COR-L47 (cell line): ENCODE results near the gene MAP4.
"Not testable (repeated sequence)": the region's sequence is repeated elsewhere in the genome, so short reads cannot be mapped to it uniquely, and the experiment has no call there.

Source experiments
- DNase-seq: peaks from one replicate; lab custom pipeline; 2025; lab: John Stamatoyannopoulos, UW

The MAP4 gene, protein sequence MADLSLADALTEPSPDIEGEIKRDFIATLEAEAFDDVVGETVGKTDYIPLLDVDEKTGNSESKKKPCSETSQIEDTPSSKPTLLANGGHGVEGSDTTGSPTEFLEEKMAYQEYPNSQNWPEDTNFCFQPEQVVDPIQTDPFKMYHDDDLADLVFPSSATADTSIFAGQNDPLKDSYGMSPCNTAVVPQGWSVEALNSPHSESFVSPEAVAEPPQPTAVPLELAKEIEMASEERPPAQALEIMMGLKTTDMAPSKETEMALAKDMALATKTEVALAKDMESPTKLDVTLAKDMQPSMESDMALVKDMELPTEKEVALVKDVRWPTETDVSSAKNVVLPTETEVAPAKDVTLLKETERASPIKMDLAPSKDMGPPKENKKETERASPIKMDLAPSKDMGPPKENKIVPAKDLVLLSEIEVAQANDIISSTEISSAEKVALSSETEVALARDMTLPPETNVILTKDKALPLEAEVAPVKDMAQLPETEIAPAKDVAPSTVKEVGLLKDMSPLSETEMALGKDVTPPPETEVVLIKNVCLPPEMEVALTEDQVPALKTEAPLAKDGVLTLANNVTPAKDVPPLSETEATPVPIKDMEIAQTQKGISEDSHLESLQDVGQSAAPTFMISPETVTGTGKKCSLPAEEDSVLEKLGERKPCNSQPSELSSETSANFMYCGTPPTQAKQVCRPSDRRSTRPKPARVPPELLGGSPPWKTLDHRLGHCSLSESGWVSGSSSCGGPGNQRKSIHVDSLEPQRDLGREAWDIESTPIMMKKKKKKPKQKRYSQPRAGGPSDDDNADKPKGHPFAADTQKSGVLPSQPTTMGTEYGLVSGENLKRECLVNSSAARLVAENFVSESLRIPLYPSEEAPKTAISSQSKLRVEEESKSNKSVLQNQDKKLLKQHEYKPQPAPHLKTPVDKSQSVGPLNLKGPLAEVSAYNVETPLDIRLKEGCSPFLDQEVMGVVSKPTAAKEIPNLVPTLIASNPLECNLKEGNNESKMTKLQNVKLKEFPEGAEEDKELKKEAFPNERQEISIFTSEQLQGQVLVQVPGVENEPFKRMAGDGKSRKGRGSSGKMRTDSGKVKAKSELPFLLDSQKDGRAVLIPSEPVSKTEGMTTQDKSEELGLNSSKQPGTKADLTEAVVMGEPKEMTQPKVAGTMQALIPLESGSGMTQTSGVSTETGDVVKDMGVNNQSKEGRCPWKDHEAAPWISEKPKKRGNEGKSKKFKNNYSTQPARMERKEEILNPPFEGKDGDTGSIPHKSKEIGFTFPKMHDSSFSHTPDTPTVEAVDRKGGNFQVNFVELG (N-terminal part only)

DNA sequence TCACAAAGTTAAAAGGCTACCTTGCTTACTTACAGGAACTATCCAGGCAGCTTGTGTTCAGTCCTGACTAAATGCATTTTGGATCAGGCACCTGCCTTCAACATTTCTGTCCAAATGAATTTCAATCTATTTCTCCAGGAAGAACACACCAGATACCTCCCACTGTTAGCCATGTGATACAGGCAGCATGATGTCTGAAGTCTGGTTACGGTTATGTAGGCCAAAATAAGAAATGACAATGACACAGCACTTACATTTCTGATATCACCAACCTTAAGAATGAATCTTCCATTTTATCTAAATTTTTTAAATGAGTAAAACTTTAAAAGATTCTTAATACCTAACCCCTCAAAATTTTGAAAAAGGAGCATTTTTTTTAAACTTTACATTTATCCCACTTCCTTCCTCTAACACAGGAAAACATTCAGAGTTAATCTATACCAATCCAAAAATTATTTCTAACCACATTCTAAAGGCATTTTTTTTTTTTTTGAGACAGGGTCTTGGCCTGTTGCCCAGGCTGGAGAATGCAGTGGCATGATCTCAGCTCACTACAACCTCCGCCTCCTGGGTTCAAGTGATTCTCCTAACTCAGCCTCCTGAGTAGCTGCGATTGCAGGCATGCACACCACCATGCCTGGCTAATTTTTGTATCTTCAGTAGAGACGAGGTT is at the start of gene MAP4:
Gene MAP4 (minus strand): TSS at position 116 of the 673 bp plus-strand sequence. CDS start 17,556 bp downstream, outside the sequence.
- DNase-seq, result no peak

DNA sequence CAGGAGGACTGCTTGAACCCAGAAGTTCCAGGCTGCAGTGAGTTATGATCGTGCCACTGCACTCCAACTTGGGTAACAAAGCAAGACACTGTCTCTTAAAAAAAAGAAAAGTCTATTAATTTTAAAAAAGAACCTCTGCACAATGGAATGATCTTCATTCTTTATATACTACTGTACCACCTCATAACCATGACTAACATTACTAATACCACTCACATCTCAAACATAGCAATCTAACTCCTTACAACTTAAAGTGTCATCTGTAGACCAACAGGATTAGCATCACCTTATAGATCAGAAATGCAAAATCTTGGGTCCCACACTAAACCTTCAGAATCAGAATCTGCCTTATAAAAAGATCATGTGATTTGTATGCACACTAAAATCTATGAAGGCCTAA is 48.8 kb upstream of the MAP4 start:
- DNase-seq, result no peak

DNA sequence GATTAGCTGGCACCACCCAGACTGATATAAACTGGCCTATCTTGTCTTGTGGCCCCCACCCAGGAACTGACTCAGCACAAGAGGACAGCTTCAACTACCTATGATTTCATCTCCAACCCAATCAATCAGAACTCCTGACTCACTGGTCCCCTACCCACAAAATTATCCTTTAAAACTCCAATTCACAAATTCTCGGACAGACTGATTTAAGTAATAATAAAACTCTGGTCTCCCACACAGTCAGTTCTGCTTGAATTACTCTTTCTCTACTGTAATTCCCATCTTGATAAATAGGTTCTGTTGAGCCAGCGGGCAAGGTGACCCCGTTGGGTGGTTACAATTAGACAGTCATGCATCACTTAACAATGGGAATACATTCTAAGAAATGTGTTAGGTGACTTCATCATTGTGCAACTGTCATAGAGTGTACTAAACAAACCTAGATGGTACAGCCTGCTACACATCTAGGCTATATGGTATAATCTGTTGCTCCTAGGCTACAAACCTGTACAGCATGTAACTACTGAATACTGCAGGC is 48.1 kb upstream of the MAP4 start:
- no peak for DNase-seq

DNA sequence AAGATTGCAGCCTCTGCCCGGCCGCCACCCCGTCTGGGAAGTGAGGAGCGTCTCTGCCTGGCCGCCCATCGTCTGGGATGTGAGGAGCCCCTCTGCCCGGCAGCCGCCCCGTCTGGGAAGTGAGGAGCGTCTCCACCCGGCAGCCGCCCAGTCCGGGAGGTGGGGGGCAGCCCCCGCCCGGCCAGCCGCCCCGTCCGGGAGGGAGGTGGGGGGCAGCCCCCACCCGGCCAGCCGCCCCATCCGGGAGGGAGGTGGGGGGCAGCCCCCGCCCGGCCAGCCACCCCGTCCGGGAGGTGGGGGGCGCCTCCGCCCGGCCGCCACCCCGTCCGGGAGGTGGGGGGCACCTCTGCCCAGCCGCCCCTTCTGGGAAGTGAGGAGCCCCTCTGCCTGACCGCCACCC is 45.4 kb upstream of the MAP4 start:
- not testable (repeated sequence) for DNase-seq

DNA sequence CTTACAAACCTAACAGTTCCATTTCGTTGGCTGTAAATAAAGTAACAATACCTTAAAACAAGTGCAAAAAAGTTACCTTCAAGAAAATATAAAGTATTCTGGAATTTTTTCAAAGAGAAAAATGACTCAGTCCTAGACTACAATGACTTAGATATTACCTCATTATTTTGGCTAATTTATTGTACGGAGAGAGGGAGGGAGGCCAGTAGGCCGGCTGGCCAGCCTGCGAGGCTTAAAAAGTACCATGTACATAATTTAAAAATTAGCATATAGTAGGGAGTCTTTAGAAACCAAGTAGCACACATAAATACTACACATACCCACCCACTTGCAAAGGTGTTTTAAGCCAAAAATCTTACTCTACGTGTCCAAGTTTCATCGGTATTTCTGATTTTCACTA is 41.9 kb upstream of the MAP4 start:
- DNase-seq, result no peak

DNA sequence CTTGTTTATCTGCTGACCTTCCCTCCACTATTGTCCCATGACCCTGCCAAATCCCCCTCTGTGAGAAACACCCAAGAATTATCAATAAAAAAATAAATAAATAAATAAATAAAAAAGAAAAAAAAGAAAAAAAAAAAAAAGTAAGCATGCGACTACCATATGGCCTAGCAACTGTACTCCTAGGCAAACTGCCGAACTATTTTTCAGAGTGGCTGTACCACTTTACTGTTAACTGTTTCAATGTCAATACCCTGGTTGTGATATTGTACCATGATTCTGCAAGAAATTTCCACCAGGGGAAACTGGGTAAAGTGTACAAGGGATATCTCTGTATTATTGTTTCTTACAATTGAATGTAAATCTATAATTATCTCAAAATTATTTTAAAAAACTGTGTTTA is 41.3 kb upstream of the MAP4 start:
- no peak for DNase-seq

DNA sequence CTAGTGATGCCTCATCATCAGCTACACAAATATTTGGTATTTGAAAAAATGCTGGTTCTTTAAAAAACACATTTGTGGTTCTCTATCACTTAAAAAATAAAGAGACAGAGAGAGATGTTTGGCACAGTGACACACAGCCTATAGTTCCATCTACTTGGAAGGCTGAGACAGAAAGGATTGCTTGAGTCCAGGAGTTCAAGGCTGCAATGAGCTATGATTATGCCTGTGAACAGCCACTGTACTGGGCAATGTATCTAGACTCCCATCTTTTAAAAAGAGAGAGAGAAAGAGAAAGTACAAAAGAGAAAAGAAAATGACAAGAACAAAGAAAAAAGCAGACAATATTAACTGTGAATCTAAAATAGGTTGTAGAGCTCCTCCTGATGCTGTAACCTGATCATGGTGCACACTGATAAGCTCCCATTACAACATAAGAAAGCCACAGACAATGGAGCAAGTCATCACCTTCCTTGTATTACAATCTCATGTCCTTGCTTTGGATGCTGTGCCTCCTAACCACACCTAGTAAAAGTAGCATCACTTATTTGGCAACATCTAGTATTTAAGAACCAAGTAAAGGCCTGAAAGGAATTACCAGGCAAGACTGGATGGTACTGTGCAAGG is 31.7 kb upstream of the MAP4 start:
- DNase-seq, result no peak

DNA sequence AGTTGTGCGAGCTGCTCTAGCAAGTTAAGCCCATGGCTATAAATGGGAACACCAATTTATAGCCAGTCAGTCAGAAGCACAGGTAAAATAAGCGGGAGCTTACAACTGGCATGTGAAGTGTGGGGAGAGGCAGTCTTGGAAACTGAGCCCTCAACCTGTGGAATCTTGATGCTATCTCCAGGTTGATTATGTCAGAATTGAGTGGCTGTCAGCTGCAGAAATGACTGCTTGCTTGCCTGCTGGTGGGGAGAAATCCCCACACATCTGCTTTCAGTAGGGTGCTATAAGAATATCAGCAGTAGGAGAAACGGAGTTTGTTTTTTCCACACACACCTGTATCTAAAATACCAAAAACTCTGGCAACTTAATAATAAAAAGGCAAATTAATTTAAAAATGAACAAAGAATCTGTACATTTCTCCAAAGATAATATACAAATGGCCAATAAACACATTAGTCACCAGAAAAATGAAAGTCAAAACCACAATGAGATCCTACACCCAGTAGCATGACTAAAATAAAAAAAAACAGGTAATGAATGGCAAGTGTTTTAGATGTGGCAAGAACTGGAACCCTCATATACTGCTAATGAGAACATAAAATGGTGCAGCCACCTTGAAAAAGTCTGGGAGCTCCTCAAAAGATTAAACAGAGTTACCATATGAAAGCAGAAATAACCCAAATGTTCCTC is 26.0 kb upstream of the MAP4 start:
- DNase-seq, result no peak

DNA sequence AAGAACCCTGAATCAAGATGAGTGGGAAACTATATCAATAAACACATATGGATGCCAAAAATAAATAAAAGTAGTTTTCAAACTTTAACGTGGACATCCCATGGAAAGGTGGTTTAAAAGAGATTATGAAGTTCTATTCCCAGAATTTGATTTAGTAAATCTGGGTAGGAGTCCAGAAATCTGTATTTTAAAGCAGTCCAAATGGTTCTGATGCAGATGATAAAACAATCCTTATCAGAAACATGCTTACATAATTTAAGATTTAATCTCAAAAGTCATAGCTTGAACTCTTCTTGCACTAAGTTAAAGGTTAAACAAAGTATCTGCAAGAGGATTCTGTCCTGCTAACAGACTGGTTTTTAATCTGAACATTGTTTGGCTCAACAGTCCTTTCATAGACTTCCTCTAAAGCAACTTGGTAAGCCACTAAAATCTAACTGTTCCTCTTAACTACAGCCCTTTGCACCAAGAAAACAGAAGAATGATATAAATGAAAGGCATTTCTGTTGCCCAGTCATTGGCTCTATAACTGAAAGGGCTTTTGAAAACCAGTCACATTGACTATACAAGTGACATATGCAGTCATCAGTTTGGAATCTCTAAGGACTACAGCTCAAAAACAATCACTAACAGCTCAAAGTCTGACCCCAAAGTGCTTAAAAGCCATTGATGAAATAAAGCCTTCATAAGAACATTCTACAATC is 23.4 kb upstream of the MAP4 start:
- DNase-seq, result no peak

DNA sequence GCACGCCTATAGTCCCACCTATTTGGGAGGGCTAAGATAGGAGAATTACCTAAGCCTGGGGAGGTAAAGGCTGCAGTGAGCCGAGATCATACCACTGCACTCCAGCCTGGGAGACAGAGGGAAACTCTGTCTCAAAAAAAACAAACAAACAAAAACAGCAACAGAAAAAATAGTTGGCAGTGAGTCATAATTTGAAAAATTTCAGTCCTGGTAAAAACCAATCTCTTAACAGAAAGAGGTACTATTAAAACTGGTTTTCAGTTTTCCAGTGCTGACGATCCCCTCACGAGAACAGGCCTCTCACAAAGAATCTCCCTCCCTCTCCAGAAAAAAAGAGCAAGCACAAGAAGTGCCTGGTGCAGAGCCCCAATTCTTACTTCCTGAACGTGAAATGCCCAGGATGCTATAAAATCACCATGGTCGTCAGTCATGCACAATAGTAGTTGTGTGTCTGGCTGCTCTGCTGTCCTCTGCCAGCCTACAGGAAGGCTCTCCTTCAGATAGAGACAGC is 22.8 kb upstream of the MAP4 start:
- no peak for DNase-seq

DNA sequence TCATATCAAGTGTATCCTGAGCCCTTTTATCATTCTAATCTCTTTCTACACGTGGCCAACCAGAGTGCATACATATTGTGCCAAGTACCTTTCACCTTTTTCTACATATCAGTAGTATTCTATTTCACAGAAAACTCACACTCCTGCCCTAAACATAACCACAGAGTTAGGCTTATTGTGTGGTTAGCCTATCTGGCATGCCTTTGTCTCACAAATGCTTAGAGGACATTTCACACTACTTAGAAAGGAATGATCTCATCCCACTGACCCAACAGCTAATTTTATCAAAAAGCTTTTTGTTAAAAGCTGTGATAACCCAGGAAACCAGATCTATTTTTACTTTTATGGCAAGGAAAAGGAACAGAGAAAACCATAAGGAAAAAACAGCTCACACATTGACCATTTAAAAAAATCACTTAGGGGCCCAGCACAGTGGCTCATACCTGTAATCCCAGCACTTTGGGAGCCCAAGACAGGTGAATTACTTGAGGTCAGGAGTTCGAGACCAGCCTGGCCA is 17.8 kb upstream of the MAP4 start:
- DNase-seq, result no peak

DNA sequence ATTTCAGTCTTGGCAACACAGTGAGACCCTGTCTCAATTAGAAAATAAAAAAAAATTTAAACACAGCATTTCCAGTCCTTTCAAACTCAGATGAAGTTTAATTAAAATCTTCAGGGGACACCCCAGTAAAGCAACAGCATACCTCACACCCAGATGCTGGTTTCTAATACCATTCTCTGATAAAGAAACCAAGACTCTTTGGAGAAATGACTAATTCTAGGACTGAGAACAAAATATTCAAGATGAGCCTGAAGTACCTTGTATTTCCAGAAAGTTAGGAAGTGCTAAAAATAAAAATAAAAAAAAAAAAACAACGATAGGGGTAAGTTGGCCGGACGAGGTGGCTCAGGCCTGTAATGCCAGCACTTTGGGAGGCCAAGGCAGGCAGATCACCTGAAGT is 14.0 kb upstream of the MAP4 start:
- no peak for DNase-seq

DNA sequence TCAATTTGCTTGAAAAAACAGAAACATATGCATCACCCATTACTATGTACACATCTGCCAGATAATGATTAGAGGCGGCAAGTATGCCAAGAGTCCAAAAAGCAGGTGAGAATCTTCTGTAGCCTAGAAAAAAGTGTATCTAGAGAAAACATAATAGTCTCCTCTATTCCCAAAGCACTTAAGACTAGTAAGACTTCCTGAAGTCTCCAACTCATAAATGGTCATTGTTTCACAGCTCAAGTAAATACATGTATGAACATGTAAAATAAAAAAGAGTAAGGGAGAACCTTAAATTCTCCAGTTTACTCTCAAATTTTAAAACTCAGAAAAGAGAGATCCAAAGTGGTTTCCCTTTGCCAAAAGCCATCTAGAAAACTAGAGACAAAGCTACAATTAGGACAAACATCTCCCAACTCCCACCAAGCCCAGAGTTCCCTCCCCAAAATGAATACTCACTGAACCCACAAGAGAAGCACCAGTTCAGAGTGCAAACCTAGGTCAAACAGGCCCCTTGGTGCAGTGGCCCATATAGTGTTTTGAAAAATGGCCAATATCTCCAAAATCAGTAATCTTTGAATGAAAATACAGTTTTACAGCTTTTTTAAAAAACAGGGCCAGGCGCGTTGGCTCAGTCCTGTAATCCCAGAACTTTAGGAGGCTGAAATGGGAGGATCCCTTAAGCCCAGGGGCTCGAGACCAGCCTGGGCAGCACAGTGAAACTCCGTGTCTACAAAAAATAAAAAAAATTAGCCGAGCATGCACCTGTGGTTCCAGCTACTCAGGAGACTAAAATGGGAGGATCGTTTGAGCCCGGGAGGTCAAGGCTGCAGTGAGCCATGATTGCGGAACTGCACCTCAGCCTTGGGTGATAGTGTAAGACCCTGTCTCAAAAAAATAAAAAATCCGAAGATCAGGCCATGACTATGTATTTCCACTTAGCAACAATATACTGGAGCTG is 11.0 kb upstream of the MAP4 start:
- no peak for DNase-seq

DNA sequence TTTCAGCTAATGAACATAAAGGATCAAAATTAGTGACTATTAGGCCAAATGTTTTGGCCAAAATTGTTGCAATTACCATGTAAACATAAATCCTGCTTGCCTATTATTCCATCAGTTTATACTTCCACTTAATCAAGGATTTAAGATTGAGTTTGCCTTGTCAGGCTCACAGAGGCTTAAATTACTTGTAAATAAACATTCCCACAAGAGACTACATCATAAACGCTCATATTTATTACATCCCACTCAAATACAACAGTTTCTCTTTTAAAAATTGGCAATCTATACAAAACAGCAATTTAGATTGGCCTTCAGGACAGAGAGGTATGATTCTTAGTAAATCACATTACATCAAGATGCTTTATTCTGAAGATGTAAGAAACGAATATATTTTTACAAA is 9.9 kb upstream of the MAP4 start:
- no peak for DNase-seq

DNA sequence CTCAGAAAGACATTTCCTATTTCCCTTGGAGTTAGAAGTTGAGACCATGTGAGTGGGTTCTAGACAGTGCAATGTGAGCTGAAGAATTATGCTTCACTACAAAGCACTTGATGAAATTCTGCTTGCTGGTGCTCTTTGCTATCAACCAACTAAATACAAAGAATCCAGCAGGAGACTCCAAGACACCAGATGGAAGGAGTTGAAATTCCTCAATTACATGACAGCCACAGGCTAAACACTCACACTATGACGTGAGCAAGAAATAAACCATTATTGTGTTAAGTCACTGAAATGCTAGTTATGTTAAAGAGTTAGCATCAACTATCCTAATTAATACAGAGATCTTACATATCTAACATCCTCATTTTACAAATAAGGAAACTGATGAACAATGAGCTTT is 8.2 kb upstream of the MAP4 start:
- DNase-seq, result no peak

DNA sequence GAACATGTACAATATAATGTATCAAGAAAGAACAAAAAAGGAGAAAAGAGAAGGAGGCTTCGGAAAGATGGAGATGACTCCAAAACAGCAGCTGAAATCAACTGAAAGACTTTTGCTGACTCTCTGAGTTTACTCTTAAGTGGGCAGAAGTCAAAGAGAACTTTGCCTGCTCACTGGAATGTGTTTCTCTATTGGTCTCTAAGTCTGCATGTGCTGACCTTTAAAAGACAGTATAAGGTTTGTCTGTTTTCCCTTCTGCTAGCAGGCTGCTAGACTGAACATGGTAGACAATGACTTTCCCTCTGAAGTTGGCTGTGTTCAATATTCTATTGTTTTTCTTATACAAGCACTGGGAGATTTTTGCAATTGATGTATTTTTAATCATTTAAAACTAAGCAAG is 7.2 kb upstream of the MAP4 start:
- DNase-seq, result no peak

DNA sequence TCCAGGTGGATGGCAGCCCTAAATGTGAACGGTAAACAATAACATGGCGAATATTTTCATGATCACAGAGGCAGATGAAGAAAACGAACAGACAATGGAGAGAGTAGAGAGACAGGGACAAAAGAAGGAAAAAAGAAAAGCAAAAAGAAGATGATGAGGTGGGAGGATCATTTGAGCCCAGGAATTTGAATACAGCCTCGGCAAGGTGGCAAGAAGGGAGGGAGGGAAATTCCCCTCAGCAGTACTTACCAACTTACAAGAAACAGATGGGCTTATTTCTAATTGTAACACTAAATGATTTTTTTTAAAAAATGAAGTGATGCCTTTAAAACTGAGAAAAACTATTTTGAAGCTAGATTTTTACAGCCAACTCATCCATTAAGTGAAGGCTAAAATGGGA is 6.0 kb upstream of the MAP4 start:
- no peak for DNase-seq

DNA sequence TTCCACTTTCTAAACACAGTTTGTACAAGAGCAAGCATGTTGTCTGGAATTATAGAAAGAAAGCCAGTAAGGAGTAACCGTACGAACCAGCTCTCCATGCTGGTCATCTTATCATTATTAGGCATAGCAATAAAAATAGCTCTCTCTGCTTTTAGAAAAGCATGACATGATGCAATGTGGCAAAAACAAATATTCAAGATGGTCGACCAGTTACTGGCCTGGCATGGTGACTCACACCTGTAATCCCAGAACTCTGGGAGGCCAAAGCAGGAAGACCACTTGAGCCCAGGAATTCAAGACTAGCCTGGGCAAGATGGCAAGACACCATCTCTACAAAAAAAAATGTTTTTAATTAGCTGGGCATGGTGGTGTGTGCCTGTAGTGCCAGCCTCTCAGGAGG is 2.6 kb upstream of the MAP4 start:
- no peak for DNase-seq
